HG03378 (cell line): Measurements from ENCODE around the gene ATP5ME.
"Not testable (repeated sequence)": the region's sequence is repeated elsewhere in the genome, so short reads cannot be mapped to it uniquely, and the experiment has no call there.

Experiments
- ATAC-seq: cut with Tn5 transposase; IDR thresholded peaks from one replicate; pipeline ENCODE4 v1.9.1; 2021; ENCODE audit warnings: mild to moderate bottlenecking, moderate library complexity; ENCODE audit not compliant: unreplicated experiment

Gene ATP5ME

DNA sequence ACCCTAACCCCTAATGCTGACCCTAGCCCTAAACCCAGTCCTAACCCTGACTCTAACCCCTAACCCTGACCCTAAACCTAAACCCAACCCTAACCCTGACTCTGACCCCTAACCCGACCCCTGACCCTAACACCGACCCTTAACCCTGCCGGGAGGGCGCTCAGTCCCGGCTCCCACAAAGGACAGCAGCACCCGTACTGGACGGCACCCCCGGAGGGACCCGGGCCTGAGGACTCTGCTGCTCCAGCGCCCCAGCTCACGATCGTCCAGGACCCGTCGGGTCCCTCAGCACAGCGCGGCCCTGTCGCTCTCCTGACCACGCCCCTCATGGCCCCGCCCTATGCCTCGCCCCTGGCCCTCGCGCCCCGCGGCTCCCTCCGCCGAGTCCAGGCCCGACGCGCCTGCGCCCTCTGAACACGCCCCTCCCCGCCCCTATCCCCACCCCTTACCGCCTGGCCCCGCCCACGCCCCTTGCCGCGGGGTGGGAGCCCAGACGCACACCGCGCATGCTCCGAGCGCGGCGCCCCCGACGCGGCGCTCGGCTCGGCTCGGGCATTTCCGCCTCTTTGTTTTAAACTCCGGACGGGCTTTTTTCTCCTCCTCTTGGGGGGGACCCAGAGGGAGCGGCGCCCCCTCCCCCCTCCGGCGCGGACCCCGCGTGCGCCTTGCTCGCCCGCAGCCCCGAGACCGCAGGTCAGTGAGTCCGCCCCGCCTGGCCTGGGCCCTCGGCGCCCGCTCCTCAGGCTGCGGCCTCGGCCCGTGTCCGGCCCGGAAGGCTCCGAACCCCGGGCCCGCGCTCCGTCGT lies 31.4 kb upstream of the ATP5ME start, which contains the start of gene PCGF3:
PCGF3 (plus strand) TSS at position 555 of the 805 bp plus-strand sequence. CDS start 27,849 bp downstream, outside the sequence.
- ATAC-seq: peak; percentile 72

DNA sequence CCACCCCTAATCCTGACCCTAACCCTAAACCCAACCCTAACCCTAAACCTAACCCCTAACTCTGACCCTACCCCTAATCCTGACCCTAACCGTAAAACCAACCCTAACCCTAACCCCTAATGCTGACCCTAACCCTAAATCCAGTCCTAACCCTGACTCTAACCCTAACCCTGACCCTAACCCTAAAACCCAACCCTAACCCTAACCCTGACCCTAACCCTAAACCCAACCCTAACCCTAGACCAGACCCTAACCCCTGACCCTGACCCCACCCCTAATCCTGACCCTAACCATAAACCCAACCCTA lies 30.8 kb upstream of the ATP5ME start:
- no peak for ATAC-seq

DNA sequence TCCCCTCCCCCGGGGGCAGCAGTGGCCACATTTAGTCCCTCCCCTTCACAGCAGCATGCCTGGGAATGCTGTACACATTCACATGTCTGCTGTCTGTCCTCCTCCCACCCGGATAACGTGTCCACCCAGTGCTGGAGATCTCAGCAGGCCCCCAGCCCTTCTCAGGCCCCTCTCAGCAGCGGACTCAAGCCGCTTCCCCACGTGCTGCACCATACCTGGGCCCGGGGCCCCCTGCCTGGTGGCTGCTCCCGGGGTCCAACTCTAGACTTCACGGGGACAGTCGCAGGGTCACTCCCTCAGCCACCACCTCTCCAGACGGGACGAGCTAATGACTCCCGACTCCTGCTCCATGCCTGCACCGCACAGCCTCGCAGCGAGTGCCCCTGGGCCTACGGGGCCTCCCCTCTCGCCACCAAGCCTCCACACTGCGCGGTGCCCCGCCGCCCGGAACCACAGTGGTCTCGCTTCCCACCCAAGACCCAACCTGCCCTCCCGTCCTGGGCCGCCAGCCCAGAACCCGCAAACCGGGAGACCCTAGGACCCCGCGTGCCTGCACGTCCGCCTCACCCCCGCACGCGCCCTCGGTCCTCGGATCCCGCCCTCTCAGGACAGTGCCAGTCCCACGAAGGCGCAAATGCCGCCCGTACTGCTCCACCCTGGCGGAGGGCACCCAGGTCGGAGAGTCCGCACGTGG lies 30.3 kb upstream of the ATP5ME start:
- ATAC-seq: no peak

DNA sequence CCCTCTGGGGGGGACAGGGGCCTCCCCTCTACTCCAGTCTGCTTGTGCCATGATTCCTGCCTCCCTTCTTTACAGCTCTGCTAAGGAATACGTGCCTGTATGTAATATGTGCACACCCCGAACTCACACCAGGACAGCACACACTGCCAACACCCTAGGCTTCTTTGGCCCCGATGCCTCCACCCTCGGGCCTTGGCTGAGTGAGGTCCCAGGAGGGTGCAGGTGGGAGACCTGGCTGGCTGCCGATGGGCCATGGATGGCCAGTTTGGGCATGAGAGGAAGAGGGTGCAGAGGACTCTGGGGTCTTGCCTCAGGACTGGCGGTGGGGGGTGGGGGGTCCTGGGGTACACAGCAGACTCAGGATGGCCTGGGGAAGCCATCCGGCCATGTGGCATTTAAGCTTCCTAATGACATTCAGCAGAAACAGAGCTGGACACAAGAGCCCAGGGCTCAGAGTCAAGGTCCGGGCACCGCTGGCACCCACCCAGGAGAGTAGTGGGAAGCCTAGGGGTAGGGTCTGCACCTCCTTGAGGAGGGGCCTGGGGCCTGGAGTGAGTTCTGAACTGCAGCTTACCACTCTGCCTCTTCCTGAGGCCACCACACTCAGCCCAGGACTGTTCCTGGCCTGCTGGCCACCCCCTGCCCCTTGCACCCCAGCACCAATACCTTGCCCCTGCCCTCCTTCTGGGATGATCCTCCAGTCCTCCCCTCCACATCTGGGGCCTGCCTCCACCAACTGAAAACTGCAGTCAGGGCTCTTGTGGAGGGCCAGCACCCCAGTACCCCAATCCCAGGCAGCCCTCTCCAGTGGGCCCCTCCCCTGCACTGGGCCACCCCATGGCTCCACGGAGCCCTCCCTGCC lies 29.5 kb upstream of the ATP5ME start:
- ATAC-seq: no peak

DNA sequence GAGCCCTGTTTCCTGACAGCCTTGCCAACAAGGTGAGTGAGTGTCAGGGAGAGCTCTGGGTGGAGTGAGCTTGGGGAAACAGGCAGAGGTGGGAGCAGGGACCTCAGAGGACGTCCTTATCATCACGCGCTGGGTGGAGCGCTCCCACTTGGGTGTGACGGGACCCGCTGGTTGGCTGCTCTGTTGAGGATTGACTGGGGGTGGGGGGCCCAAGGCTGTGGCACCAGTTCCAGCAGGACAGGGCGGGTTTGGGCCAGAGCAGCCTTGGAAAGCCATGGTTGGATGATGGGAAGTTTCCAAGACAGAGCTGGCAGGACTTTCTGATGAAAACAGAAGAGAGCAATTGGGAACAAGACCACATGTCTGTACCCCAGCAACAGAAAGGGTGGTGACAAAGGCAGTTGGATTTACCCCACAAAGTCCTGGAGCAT lies 28.6 kb upstream of the ATP5ME start:
- ATAC-seq: no peak

DNA sequence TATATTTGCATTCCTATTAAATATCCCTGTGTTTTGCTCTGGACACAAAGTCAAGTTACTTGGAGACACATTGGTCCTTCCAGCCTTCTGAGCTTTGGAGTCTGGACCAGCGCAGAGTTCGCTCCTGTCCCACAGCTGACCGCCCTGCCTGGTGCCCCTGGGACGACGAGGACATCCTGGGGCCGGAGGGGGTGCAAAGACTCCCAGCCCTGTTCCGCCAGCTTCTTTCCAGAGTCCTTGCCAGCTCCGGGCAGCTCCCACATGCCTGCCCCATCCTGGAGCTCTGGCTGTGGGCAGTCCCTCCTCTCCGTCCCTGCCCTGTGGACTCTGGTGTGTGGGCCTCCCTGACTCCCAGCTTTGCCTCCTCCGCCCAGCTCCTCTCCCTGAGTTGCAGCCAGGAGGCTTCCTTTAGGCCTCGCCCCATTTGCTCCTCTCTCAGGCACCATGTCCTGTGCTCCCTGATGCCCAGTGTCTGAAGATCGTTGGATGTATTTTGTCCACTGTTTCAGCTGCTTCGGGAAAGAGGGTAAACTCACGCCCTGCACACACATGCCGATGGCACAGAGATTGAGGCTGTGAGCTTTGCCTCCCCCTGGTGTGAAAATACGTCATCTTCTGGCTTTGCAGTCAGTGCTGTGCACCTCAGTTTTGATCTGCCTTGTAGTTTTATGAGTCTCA lies 26.6 kb upstream of the ATP5ME start:
- ATAC-seq: no peak

DNA sequence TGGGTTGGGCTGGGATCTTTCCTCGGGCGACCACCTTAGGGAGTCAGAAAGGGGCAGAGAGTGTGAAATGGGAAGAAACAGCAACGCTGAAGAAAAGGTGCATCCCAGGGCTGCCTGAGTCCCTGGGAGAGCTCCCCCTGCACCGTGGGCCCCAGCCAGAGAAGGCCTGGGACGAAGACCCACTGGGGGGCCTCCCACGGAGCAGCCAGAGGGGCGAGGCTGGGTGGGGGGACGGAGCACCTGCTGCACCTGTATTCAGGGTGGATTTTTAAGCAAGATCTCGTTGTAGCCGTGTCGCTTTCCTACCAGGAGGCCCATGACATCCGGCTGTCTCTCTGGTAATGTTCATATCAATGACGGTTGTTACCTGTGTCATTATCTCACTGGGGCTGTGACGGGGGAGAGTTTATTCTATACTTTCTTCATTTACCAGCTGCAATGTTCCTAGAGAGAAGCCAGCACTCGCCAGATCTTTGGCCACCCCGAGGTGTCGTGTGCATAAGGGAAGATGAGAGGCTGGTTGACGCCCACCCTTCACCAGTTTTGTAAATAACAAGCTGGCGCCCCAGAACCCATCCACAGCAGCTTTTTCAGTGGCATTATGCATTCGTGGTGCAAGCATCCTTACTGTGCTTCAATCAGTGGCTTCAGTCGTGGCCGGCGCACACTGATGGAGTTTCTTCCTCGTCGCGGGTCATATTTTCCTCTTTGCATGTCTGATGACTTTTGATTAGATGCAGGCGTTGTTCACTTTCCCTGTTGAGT lies 25.9 kb upstream of the ATP5ME start:
- no peak for ATAC-seq

DNA sequence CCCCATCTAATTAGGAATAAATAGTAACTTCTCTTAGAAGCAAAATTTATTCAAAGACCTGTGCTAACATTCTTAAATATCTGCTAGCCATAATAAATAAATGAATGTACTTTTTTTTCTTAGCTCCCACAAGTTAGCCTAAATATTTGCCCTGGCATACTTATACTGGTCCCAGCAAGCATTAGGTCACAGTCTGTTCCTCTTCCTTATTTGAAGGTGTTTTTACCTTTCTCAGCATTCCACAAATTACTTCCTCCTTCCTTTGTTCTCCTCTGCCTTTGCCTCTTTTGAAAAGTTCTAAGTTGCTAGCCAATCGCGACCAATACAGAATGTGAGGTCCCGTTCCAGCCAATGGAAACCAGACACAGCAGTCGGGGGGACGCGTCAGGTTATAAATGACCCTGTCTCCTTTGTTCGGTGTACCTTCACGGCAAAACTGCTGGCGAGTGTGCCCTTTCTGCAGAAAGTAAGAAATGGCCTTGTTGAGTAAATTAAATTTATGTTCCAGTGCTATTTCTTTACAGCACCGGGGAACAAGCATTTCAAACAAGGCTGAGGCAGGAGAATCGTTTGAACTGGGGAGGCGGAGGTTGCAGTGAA lies 20.4 kb upstream of the ATP5ME start:
- ATAC-seq: not testable (repeated sequence)

DNA sequence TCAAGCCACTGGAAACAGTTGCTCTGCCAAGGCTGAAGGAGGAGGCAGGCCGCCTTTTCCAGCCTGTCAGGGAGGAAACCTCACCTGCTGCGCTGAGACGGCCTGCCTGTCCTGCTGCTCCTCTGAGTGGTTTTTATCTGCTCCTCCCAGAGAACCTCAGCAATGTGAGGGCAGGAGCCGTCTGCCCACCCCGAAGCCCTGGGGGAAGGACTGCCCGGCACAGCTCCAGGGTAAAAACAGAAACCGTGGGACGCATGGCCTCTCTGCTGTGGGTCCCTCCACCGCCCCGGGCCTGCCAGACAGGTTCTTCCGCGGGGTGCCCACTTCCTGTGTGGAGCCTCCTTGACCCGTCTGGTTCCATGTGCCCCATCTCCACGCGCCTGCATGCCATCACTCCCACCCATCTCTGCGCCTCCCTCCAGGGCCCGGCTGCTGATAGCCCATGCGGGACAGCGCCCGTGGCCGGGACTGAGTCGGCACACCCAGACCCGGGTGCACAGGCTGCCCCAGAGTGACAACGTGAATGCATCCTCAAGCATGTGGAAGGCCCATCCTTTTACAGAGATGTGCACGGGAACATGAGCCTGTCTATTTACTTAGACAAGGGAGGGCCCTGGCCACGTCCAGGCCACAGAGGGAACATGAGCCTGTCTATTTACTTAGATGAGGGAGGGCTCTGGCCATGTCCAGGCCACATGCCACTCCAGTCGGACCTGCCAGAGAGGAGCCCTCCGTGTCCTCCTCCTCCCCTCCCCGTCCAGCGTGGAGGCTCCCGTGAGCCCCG lies 18.9 kb upstream of the ATP5ME start:
- ATAC-seq: no peak

DNA sequence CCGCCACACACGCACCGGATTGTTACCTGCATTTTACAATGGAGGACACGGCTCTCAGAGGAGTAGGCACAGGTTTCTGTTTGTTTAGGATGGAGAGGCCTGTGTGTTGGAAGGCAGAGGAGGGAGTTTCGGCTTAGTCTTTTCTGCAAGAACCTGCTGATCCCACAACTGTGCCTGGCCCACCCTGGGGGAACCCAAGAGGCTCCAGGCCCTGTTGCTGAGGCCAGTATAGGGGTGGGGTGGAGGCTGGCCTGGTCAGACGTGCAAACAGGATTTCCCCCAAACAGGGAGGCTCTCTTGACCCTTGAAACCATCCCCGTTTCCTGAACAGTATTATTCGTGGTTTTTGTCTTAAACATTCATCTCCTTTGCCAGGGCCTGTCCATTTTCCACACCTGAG lies 15.6 kb upstream of the ATP5ME start:
- ATAC-seq: no peak

DNA sequence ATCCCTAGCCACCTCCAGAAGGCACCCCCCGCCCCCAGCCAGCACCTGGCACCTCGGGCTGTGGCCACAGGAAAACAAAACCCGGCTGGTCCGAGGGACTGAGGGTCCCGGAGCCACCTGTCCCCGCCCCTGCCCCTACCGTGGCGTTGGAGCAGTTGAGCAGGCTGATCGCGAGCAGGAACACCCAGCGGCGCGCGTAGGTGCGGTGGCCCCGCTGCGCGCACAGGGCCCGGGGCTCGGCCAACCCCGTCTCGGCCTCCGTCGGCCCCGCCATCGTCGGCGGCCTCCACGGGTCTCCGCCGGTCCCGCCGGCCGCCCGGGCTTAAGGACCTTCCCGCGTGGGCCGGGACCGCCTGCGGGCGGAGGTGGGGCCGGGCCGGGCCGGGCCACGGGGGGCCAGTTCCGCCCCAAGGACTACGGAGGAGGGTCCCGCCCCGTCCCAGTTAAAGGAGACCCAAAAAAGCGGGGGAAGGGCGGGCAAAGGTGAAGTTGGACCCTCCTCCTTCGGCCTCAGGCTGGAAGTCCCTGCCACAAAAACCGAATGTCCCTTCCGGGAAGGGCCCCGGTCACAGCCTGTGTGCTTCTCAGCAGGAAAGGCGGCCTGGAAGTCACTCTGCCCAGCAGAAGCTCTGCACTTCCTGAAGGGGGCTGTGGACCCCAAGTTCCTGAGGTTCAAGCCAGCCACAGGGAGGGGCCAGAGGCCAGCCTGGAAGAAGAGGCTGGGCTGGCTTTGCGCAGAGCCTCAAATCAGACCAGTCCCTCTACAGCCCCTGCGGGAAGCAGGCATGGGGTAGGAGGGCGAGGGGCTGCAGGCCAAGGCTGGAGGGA lies 15.0 kb upstream of the ATP5ME start, which contains the start of gene SLC49A3:
SLC49A3 (minus strand) TSS at position 298 of the 828 bp plus-strand sequence; CDS start at position 274, 24 bp downstream.
- ATAC-seq: no peak

DNA sequence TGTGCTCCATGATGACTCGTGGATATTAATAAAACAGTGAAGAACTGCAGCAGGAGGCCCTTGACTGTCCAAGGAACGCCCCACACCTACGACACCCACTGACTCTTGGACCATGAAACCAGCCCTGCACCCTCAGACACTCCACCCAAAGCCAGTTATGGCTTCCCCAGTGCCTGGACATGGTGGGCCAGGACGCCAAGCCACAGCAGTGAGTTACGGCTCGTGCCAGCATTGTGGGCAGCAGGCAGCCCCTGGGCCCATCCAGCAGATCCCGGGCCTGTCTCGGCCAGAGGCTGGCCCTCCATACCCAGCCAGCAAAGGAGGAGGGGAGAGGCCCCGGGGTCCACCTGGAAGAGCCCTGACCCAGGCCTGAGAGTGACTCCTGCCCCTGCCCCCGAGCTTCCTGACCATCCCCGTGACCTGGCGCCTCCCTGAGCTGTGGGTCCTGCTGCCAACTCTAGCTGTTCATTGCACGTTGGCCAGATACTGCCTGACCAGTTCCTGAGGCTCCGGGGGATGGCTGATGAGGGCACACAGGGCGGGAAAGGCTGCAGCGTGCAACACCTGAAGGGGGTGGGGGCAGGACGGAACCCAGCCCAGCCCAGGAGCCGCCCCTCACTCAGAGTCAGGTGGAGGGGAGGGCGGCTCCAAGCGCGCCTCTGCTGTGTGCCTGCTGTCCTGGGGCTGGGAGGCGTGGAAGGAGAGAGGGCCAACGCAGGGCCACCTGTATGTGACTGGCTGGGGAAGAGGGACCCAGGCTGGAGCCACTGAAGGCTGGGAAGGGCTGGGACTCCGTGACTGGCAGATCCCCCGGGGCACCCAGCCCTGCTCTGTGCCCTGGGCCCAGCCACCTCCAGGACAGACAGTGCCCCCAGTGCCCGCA lies 14.1 kb upstream of the ATP5ME start:
- no peak for ATAC-seq

DNA sequence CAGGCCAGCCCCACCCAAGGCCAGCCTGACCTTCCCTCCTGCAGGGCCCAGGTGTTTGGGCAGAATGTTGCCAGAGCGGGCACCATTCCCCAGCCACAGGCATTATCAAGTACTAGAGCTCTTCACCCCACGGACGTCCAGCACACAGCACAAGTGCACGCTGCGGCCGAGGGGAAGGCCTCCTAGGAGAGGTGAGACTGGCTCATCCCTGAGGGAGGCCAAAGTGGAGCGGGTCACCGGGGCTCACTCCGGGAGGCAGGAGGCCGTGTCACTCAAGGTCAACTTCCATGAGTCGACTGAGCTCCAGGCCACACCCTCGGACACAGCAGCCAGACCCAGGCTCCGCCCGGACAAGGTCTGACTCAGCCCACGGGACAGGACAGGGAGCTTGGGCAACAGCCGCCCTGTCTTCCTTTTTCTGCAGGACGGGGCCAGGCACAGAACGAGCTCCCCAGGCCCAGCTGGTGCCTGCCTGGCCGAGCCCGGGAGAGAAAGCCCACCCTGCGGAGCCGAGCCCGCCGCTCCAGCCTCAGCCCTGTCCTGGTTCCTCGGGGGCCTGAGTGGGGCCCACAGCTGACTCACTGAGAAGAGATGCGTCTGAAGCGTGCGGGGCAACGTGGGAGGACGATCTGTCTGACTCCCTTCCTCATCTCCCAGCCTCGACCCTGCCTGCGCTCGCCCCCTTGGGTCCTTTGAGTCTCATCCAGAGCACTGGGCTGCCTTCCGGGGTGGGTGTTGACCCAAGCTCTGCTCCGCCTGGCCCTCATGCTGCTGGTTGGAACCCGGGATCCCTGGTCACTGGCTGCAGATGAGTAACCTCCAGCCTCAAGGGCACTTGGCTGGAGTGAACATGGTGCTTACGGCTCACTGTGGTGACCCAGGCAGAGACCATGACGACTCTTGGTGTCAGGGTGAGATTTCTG lies 13.2 kb upstream of the ATP5ME start:
- no peak for ATAC-seq

DNA sequence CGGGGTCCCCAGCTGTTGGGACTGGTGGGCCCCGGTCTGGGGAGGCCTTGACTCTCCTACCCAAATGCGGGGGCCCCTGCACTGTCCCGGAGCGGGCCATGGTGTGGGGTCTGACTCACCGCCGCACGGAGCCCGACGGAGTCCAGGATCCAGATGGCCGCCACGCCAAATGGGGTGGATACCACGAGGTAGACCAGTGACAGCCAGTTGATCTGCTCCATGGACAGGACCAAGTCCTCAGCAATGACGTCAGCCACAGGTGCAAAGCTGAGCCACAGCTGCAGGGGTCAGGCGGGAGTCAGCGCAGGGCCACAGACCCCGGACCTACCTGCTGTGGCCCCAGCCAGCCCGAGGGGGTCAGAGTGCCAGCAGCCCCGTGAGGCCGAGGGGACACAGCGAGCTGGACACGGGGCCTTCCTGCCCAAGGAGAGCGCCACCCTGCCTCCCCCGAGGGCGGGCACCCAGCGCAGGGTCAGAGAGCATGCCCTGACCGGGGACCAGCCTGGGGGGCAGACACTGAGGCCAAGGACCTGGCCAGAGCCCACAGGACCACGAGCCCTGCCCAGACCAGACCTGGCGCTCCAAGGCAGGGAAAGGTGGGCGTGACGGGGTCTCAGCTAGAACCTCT lies 12.5 kb upstream of the ATP5ME start:
- no peak for ATAC-seq

DNA sequence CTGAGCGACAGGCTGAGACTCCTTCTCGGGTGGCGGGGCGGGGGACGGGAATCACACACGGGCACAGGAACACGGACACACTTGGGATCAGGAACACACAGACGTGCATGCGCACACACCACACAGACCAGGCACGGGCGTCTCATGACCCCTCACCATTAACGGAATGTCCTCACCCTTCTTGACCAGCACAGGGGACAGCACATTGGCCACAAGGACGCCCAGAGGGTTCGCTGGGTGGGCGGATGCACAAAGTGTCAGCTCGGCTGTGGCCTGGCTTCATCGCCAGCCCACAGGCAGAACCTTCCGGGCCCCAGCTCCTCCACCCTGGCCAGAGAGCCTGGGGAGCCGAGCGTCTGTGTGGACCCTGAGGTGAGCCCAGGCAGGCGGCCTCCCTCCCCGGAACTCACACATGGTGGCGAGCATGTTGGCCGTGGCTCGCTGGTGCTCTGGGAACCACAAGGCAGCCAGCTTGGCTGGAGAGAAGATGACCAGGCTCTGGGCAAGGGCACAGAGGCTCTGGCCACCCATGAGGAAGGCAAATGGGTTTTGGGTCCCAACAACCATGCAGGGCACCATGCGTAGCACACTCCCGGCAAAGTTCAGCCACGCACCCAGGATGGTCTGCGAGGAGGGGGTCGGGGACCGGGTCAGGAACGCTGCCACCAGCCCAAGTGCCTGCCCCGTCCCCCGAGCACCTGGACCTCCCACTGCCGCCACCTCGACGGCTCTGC lies 11.8 kb upstream of the ATP5ME start:
- no peak for ATAC-seq
